Measurements from ENCODE around the gene CEP85.
"Not testable (repeated sequence)": the region's sequence is repeated elsewhere in the genome, so short reads cannot be mapped to it uniquely, and the experiment has no call there.

The CEP85 gene

DNA sequence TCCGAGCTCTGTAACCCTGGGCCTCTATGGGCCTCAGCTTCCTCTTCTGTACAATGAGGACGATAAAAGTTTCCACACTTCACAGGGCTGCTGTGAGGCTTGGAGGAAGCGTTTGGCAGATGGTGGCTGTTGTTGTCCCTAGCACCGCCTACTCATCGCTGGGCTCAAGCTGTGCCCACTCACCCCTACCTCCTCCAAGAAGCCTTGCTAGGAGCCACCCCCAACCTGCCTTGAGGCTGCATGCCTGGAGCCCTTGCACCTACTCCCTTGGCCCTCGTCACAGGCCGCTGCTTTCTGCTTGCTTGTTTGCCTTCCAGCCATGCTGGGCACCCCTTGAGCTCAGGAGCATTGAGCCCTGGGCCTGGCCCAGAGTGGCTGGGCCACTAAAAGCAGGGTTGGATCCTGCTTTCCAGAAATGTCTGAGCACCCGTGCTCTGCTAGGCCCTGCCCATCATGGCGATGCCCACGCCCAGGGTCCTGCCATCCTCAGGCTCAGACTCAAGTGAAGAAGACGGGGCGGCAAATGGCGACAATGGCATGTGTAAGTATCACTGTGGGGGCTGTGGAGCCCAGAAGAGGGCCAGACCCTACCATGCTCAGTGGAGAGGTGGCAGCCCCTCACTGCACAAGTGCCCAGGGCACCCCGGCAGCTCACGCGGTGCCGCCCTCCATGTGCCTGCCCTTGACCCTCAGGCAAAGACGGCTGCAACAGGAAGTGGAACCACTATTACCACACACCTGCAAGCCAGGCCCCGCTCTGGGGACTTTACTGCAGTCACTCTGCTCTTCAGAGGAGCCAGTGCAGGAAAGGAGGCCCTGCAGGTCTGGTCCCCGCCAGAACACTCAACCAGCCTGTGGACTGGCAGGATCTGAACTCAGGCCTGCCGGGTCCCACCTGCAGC, 55.4 kb downstream of the CEP85 start:
- no peak for DNase-seq (ENCODE audit: low spot score)

DNA sequence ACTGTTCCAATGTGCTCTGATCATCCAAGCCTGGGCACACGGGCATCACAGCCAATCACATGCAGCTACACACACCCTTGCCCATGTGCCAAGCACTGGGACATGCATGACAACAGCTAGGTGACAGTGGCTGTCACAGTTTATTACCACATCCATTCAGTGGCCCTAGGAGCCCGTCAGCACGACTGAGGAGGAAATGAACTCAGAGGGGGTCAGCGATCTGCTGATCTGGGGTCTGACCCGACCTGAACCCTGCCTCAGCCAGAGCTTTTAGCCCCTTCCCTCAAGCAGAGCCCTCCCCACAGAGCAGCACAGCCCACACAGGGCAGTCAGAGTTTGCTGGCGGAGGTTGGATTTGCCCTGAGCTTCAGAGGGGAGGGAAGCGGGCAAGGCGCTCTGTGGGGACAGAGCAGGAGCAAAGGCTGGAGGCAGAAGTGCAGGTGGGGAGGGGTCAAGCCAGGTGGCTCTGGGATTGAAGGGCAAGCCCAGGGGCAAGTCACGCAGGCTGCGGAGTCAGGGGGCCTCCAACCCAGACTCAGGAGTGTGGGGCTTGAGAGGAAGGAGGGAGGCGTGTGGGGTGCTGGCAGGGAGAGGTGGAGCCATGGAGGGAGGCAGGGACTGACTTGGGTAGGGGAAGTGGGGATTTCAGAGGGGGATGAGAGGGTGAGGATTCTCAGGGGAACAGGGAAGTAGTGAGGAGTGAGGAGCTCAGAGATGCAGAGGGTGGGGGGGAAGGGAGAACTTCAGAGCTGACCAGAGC, 56.3 kb downstream of the CEP85 start:
- DNase-seq (ENCODE audit: low spot score), result no peak

DNA sequence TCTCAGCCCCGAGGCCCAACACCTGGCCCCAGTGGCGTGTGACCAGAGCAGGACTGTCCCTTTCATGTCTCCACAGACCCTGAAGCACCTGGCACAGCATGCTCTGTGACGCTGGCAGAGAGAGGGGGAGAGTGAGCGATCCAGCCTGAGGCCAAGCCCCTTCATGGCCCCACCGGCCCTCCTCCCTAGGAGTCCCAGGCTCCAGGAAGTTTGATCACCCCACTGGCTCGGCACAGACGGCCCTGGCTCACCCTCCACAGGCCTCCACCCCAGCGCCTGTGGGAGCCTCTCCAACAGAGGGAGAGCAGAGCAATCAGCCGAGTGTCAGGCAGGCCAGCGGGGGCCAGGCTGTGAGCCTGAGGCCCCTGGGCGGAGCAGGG, 56.9 kb downstream of the CEP85 start:
- no peak for DNase-seq (ENCODE audit: low spot score)

DNA sequence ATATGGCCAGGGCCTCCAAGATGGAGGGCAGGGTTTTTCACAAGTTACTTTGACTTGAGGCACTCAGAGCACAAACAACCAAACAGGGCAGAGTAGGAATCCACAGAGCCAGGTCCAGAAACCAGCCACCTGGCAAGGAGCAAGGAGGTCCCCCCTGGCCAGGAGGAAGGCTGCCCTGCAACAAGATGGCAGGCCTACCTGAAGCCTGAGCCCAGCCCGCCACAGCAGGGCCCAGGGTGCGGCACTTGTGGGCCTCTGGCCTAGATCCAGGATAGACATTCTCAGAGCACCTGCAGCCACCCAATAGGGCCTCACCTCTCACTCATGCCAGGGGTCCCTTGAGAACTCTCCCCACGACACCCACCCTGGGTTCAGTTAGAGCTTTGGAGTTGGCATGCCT, 57.4 kb downstream of the CEP85 start:
- DNase-seq (ENCODE audit: low spot score), result no peak

DNA sequence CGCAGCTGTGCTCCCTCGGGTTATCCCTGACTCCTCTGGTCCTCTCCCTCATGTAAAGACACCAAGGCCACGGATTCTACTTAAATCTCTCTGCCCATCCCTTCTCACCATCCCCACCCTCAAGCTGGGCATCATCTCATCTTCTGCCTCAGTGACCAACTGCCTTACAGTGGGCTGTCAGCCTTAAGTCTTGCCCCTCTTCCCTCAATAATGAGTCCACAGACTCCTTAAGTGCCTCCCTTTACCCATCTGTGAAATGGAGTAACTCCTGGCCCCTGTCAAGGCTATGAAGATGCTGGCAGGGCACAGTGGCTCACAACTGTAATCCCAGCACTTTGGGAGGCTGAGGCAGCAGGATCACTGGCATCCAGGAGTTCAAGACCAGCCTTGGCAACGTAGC, 57.9 kb downstream of the CEP85 start:
- no peak for DNase-seq (ENCODE audit: low spot score)

DNA sequence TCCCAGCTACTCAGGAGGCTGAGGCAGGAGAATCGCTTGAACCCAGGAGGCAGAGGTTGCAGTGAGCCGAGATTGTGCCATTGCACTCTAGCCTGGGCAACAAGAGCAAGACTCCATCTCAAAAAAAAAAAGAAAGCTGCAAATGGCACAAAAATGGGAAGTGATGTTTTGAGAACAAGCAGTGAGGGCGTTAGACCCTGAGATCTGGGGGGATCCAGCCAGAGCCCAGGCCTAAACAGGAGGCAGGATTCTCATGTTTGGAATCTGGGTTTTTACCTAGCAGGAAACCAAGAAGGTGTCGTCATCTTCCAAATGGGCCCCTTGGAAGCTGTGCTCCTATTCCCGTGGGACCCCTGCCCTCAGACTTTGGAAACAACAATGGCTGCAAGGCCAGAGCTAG, 58.7 kb downstream of the CEP85 start:
- not testable (repeated sequence) for DNase-seq (ENCODE audit: low spot score)

DNA sequence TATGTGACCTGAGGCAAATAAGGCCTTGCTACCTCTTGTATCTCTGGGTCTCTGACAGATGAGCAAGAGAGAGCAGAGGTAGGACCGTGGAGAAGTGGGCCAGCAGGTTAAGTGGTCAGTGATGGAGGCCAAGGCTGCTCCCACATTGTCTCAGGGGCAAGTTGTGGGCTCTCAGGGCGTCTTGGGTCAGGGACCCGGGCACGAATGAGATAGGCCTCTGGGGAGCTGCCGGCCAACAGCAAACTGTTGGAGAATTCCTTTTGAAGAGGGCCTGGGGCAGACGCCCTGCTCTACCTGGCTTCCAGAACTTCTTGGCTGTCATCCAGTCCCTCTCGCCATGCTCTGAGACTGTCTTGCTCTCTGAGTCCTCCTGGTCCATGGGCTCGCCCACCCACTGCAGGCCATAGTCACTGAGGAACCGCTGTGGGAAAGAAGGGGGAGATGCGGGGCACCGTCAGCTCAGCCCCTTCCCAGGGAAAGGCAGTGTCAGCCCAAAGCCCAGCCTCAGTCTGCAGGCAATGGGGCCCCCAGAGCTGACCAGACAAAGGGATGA, 60.0 kb downstream of the CEP85 start:
- no peak for DNase-seq (ENCODE audit: low spot score)

DNA sequence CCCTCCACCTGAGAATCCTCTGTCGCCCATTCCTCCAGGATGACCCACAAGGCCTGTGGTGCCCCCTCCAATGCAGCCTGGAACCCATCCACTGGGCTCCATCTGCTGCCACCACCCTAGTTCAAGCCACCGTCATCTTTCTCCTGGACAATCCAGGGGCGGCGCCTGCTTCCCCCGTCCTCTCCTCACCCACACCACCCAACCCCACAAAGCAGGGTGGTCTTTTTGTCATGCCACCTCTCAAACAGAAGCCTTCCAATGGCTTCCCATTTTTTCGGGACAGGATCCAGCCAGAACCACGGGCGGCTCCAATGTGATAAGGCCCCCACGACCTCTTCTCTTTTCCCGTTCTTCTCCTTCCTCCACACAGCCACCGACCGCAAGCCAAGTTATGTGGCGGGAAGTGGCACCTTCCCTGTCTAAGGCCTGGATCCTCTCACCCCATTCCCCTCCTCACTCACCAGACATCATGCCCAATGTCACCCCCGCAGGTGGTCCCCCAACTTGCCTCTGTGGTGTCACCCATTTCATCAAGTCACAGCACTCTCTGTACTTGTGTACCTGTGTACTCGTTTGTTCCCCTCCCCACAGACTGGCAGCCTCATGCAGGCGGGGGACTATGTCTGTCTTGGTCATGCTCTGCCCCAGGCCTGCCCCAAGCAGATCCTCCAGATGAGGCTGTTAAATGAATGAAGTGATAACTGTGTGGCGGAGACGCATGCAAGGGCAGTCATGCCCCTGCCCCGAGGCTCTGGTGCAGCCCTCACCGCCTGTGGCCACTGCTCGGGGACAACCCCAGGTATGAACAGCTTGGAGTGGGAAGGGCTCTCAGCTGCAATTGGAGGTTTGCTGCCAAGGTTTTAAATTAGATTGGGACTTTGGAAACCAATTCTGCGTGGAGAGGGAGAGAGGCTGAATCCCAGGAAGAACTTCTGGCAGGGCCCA, 61.5 kb downstream of the CEP85 start:
- DNase-seq (ENCODE audit: low spot score), result no peak

DNA sequence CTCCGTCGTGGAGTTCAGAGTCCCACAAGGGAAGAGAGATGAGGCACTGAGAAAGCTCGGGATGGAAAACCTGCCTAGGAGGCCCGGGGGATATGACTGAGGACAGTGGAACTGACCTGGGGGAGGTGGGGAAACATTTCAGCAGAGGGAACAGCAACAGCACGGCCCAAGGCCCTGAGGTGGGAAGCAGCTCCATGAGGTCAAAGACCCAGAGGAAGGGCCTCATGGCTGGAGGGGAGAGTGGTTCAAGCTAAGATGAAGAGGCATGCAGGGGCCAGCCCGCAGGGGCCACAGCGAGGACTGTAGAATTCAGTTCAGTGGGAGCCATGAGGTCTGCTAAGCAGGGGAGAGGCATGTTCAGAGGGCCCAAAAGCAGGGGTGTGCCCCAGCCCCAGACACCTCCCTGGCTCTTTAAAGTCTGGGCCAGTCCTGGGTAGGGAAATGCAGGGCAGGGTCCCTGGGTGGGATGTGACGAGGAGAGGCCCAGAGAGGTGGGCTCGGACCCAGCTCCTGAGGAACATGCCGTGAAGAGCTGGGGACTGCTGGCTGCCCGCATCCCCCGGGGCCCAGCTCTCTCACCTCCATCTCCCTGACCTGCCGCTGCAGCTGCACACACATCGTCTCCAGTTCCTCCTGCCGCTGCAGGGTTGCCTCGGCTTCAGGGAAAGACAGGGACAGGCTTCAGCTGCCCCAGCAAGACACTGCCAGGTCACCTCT, 62.5 kb downstream of the CEP85 start:
- no peak for DNase-seq (ENCODE audit: low spot score)

DNA sequence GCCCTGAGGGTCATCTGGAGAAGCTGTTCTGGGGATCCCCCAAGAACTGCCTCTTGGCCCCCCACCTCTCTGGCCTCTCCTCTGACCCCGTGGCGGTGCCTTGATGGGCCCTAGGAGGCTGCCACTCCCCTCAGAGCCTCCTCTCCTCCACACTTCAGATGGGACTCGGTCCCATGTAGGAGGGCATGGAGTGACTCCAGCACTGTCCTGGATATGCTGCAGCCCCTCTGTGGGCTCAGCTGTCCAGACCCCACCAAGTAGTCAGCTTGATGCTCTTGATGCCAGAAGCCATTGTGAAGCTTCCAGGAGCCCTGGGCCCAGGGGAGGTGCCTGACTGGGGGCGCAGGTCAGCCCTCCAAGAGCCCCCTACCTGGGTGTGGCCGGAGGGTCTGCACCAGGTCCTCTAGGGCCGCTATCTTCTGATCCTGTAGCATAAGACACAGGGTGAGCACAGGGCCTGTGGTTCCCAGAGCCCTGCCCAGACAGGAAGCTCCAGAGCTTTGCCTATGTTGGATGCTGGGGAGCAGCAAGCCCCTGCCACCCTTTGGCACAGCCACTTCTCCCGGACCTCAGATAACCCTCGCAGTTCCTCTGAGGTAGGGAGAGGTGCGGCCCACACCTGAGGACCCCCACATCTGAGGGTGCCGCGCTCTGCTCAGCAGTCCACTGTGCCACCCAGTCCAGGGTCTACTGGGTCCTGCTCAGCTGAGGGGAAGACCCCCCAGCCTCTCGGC, 63.2 kb downstream of the CEP85 start:
- no peak for DNase-seq (ENCODE audit: low spot score)

DNA sequence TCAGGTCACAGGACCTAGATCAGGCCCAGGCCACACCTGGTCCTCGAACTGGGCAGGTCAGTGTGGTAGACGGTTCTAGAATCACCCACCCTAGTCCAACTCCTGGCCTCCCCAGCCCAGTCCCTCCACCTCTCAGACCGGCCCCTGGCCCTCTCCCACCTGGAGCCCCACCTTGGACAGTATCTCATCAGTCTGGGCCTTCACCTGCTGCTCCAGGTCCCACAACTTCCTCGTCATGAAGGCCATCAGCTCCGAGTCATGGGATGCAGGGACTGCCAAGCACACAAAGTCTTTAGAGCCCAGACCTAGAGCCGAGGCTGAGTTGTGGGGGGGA, 63.8 kb downstream of the CEP85 start:
- DNase-seq (ENCODE audit: low spot score), result no peak

DNA sequence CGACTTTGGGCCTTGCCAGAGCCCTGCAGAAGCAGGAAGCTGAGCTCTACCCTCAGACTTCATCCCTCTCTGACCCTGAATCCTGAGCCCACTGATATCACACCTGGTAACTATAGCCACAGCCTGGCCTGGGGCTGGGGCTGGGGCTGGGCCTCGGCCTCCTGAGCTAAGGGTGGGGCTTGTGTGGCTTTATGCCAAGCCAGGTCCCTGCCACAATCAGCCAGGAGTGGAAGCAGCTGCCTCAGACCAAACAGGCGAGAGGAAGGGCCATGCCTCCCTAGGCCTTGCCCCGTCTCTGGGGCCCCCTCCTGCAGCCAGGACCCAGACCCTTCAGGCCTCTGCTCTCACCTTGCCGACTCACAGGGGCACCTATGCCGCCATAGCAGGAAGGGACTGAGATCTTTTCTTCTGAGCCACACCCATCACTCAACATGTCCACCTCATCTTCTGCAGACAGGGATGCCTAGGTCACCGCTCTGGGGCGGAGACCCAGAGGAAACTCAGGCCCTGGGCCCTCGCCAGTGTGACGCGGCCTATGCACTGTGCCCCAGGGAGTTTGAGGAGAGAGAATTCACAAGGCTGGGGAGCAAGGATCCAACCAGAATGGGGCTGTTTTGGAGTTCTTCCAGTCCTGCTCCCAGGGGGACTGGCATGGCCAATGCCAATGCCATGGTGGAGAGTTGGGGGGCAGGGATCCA, 66.7 kb downstream of the CEP85 start:
- DNase-seq (ENCODE audit: low spot score), result no peak

DNA sequence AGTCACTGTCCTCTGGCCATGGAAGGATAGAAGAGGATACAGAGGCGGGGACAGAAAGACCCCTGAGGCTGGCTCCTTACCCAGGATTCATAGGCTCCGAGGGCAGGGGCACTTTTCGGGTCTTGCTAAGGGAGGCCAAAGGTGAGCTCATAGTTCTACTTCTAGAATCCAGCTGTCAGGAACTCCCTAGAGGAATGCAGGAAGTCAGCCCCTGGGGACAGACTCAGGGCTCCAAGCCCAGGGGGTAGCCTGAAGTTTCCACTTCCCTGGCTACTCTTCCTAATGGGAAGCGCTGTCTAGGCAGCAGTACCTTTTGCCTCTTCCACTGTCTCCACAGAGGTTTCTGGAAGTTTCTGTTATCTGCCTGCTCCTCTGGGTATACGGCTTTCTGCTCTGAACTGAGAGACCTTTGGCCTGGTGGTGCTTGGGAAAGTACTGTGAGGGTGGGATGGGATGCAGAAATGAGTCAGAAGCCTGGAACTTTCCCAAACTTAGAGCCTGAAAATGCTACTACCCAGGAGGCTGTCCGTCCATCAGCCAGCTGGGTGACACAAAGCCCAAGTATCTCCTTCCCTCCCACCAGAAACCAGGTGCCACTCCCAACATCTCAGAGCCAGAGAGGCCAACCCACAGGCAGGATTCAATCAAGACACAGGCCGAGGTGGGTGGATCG, 68.9 kb downstream of the CEP85 start:
- no peak for DNase-seq (ENCODE audit: low spot score)

DNA sequence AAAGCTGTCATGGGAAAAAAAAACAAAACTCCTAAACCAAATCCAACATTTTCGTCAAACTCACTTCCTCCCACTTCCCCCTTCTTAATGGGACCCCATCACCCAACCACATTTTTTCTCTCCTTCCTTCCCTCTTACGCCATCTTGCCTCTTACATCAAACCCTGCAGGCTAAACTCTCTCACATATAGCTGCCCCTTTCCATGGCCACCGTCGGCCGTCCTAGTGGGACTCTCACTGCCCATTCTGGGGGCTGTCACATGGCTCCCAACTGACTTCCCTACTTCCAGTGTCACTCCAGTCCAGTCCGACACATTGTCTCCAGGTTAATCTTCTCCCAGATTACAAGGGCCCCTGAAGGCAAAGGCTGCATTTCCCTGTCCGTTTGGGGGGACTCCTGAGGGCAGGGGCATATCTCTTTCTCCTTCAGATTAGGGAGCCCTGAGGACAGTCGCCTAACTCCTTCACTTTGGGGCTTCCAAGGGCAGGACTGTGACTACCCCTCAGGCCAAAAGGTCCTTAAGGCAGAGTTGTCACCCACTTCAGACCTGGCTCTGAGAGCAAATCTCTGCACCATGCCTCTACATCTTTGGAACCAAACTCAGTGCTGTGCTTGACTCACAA, 71.8 kb downstream of the CEP85 start:
- DNase-seq (ENCODE audit: low spot score), result no peak

DNA sequence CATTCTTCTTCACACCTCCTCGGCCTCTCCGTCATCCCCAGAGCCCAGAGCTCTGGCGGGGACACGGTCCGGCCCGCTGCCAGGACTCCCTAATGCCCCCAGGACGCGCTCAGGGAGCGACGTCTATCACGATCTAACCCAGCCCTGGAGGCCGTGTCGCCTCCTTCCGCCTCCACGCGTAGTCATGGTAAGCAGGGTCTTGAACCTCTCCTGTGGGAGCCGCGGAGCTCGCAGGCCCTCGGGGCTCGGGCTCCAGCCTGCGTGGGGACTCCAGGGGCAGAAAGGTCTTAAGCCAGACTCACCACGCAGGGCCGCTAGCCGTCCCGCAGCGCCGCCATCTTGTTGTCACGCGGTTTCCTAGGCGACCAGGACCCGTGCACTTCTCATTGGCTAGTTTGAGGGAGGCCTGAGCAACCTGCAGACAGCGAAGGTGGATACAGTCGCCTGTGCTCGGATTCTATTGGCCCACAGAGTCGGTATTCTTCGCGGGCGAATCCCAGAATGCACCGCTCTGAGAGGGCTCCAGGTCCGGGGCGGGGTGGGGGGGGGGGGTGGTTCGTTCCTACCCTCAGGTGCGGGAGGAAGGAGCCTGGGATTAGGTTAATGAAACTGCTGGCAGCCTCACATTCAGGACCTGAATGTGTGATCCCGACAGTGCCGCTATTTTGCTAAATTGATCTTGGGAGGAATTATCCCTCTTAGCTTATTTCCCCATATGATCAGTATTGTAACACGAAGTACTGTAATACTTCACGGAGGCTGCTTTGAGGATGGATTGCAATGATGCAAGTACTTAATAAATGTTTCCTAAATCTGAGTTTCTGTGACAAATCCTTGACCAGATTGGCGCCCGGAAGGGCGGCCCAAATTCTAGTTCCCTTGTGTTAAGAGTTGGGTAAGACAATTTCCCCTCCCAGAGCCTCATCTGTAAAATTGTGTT, 72.6 kb downstream of the CEP85 start, which contains the start of gene UBXN11:
Gene UBXN11, minus strand, starts transcription at position 347 of the 940 bp plus-strand sequence. CDS start 3,753 bp downstream, outside the sequence.
- DNase-seq (ENCODE audit: low spot score), result peak; percentile 93

DNA sequence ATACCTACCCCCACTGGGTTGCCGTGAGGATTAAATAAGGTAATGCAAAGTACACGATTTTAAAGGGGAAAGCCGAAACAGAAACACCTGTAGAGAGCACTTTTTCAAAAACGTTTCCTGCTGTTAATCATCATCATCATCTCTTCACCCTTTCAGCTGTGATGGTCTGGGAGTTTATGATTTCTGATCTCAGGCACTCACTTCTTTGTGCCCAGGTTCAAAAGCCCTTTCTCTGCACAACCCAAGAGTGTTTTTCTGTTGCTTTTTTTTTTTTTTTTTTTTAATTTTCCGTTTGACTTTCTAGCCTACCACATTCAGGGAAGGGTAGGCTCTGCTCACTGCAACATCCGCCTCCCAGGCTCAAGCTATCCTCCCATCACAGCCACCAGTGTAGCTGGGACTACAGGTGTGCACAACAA, 73.4 kb downstream of the CEP85 start:
- no peak for DNase-seq (ENCODE audit: low spot score)

Data from SK-N-DZ (cell line).